GM12878 (cell line): ENCODE measurements around the gene COL1A1. TPM values are rescaled to one million over a fixed set of nuclear protein-coding genes. Genes with fewer than 3 reads are reported as not detected.

ENCODE experiments used
- DPF2 ChIP-seq: fragments of 450-650 bp; IDR thresholded peaks from 2 replicates; pipeline ENCODE4 v1.6.1; 2017; ENCODE audit warnings: mild to moderate bottlenecking
- EED ChIP-seq: sonication (generic); IDR thresholded peaks from 2 replicates; pipeline ENCODE4 v1.6.1; 2016; ENCODE audit warnings: antibody characterized with exemption, low read depth
- ESRRA ChIP-seq: IDR thresholded peaks from 2 replicates; pipeline ENCODE4 v1.6.1; 2012; ENCODE audit warnings: mild to moderate bottlenecking, low read length, improper control_type of control experiment
- MYC ChIP-seq: IDR thresholded peaks from 2 replicates; pipeline ENCODE4 v1.6.1; 2011; ENCODE audit warnings: mild to moderate bottlenecking, low read length, moderate library complexity, inconsistent platforms; ENCODE audit not compliant: insufficient read depth, insufficient replicate concordance, insufficient read length, severe bottlenecking
- NR2F1 ChIP-seq: fragments of 450-650 bp; conservative IDR thresholded peaks from 2 replicates; pipeline ENCODE4 v1.6.1; 2017; ENCODE audit warnings: mild to moderate bottlenecking
- PML ChIP-seq: IDR thresholded peaks from 2 replicates; pipeline ENCODE4 v1.6.1; 2012; ENCODE audit warnings: low read length, inconsistent platforms
- SMC3 ChIP-seq: IDR thresholded peaks from 2 replicates; pipeline ENCODE4 v1.6.1; 2011; ENCODE audit warnings: low read length, improper control_type of control experiment, borderline replicate concordance
- SRF ChIP-seq, 2 experiments: IDR thresholded peaks; 2 replicates each; pipeline ENCODE4 v1.6.1; 2011; ENCODE audit warnings: low read depth in 2 of 2, low read length in 2 of 2, mild to moderate bottlenecking in 1 of 2, moderate library complexity in 1 of 2
- SUZ12 ChIP-seq: fragments of 200-600 bp; sonication (generic); IDR thresholded peaks from one replicate; pipeline ENCODE4 v1.6.1; 2018; ENCODE audit warnings: antibody characterized with exemption, mild to moderate bottlenecking; ENCODE audit not compliant: unreplicated experiment
- TCF12 ChIP-seq: IDR thresholded peaks from 2 replicates; pipeline ENCODE4 v1.6.1; 2011; ENCODE audit warnings: low read depth, mild to moderate bottlenecking, low read length
- TCF7 ChIP-seq: IDR thresholded peaks from 2 replicates; pipeline ENCODE4 v1.6.1; 2014; ENCODE audit warnings: antibody characterized with exemption, borderline replicate concordance
- ZNF274 ChIP-seq: IDR thresholded peaks from one replicate; pipeline ENCODE4 v1.8.0; 2011; ENCODE audit not compliant: insufficient read length, insufficient read depth
- polyA plus RNA-seq, 11 experiments: library from polyadenylated mRNA; depleted of rRNA in 4 of 11; unstranded in 6 of 11; stranded (reverse) in 5 of 11; fragments of >200 nt; fragmentation: Nextera tagmentation in 4 of 11; fragmentation: Illumina TruSeq in 1 of 11; extraction: Ambion mirVana in 4 of 11; extraction: Trizol in 1 of 11; gene quantifications; 1 replicate in 1 of 11; 2 replicates in 10 of 11; pipeline versions ENCODE4 v1.2.1 to v1.2.3, GENCODE V29; 2011 to 2016; ENCODE audit warnings: inconsistent platforms in 2 of 11, missing spikeins in 2 of 11, low read depth in 1 of 11
- total RNA-seq, 4 experiments: library from RNA; depleted of rRNA in 3 of 4; stranded (reverse); fragments of >200 nt in 3 of 4; fragmentation: Illumina TruSeq in 1 of 4; extraction: Trizol in 1 of 4; gene quantifications; 2 replicates each; pipeline versions ENCODE4 v1.2.1 to v1.2.3, GENCODE V29; 2013 to 2021
- TF ChIP-seq, protein P1 (sequence below): fragments of 450-650 bp; formaldehyde crosslinking; IDR thresholded peaks from 2 replicates; pipeline ENCODE4 v1.4.0; 2022; ENCODE audit warnings: mild to moderate bottlenecking, moderate library complexity
- TF ChIP-seq, protein P2 (sequence below): IDR thresholded peaks from 2 replicates; pipeline ENCODE4 v1.6.1; 2012; ENCODE audit warnings: mild to moderate bottlenecking, low read depth, low read length
- TF ChIP-seq, protein P3 (sequence below): IDR thresholded peaks from 2 replicates; pipeline ENCODE4 v1.6.1; 2011; ENCODE audit warnings: low read depth, mild to moderate bottlenecking, low read length, moderate library complexity, borderline replicate concordance; ENCODE audit errors: extremely low read depth
- TF ChIP-seq, protein P4 (sequence below): fragments of 150-350 bp; IDR thresholded peaks from 2 replicates; pipeline ENCODE4 v1.6.1; 2014; ENCODE audit warnings: mild to moderate bottlenecking, low read depth, low read length
- TF ChIP-seq, protein P5 (sequence below): fragments of 450-650 bp; IDR thresholded peaks from 2 replicates; pipeline ENCODE4 v1.6.1; 2014; ENCODE audit warnings: mild to moderate bottlenecking
- TF ChIP-seq, protein P6 (sequence below): IDR thresholded peaks from 2 replicates; pipeline ENCODE4 v1.6.1; 2012; ENCODE audit warnings: low read depth, low read length, improper control_type of control experiment

COL1A1 gene
- total and polyA plus RNA-seq, 10 of the 15 experiments (the other 5 are each of a cell fraction or from before 2014, with no cell fraction given) = 0.18 to 7.7 (median 2.3) TPM

DNA sequence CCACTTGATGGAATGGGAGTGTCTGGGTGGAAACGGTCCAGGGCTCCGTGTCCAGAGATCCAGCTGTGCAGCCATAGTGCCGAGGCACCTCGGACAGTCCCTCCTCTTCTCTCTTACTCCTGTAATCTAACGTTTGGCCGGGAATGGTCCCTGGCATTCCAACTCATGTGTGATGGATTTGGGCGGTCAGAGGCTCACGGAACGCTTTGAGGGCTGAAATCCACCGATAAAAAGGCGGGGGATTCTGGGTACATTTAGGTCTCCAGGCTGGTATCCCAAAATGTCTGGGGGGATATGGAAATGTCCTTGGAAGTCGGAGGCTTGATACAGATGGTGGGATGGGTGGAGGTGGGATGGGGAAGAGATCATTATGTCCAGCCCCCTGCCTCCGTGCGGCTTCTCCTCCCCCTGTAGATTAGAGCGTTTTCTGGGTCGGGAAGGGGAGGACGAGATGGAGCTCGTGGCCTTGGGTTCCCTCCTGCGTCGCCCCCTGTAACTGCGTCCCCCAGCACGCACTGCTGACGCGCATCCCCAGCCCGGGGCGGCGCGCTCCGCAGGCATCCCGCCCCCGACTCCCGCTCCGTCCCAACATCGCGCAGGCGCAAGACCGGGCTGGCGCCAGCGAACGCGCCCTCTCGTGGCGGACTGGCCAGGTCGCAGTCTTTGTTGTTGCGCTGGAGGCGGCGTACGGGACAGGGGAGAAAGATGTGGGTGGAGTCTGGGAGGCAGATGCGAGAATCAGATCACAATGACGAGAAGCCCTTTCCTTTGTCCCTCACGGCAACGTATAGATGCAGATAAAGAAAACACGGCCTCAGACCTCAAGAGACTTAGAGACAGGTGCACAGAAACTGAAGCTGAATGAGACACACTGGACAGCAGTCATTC is 40.2 kb downstream of the COL1A1 start (continued):
- TF ChIP-seq, protein P1, sequence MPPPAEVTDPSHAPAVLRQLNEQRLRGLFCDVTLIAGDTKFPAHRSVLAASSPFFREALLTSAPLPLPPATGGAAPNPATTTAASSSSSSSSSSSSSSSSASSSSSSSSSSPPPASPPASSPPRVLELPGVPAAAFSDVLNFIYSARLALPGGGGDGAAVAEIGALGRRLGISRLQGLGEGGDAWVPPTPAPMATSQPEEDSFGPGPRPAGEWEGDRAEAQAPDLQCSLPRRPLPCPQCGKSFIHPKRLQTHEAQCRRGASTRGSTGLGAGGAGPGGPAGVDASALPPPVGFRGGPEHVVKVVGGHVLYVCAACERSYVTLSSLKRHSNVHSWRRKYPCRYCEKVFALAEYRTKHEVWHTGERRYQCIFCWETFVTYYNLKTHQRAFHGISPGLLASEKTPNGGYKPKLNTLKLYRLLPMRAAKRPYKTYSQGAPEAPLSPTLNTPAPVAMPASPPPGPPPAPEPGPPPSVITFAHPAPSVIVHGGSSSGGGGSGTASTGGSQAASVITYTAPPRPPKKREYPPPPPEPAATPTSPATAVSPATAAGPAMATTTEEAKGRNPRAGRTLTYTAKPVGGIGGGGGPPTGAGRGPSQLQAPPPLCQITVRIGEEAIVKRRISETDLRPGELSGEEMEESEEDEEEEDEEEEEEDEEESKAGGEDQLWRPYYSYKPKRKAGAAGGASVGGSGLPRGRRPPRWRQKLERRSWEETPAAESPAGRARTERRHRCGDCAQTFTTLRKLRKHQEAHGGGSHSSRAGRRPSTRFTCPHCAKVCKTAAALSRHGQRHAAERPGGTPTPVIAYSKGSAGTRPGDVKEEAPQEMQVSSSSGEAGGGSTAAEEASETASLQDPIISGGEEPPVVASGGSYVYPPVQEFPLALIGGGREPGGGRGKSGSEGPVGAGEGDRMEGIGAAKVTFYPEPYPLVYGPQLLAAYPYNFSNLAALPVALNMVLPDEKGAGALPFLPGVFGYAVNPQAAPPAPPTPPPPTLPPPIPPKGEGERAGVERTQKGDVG (CRISPR knock-in tag) = no peak
- TF ChIP-seq, protein P2, sequence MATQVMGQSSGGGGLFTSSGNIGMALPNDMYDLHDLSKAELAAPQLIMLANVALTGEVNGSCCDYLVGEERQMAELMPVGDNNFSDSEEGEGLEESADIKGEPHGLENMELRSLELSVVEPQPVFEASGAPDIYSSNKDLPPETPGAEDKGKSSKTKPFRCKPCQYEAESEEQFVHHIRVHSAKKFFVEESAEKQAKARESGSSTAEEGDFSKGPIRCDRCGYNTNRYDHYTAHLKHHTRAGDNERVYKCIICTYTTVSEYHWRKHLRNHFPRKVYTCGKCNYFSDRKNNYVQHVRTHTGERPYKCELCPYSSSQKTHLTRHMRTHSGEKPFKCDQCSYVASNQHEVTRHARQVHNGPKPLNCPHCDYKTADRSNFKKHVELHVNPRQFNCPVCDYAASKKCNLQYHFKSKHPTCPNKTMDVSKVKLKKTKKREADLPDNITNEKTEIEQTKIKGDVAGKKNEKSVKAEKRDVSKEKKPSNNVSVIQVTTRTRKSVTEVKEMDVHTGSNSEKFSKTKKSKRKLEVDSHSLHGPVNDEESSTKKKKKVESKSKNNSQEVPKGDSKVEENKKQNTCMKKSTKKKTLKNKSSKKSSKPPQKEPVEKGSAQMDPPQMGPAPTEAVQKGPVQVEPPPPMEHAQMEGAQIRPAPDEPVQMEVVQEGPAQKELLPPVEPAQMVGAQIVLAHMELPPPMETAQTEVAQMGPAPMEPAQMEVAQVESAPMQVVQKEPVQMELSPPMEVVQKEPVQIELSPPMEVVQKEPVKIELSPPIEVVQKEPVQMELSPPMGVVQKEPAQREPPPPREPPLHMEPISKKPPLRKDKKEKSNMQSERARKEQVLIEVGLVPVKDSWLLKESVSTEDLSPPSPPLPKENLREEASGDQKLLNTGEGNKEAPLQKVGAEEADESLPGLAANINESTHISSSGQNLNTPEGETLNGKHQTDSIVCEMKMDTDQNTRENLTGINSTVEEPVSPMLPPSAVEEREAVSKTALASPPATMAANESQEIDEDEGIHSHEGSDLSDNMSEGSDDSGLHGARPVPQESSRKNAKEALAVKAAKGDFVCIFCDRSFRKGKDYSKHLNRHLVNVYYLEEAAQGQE = no peak
- TF ChIP-seq, protein P3, sequence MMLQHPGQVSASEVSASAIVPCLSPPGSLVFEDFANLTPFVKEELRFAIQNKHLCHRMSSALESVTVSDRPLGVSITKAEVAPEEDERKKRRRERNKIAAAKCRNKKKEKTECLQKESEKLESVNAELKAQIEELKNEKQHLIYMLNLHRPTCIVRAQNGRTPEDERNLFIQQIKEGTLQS = no peak
- TF ChIP-seq TCF7 (no peak), ESRRA (no peak), SMC3 (peak; percentile 93), TCF12 (0 out of 2 replicates have a peak, but pooled peaks have one; percentile 17), MYC (no peak), DPF2 (no peak), NR2F1 (no peak), SUZ12 (no peak), ZNF274 (no peak), EED (no peak), SRF (IDR thresholded peaks at IDR 0.05; ENCODE audit: low read depth in 2 of 2, low read length in 2 of 2) (no peak), PML (no peak)
- TF ChIP-seq, protein P4, sequence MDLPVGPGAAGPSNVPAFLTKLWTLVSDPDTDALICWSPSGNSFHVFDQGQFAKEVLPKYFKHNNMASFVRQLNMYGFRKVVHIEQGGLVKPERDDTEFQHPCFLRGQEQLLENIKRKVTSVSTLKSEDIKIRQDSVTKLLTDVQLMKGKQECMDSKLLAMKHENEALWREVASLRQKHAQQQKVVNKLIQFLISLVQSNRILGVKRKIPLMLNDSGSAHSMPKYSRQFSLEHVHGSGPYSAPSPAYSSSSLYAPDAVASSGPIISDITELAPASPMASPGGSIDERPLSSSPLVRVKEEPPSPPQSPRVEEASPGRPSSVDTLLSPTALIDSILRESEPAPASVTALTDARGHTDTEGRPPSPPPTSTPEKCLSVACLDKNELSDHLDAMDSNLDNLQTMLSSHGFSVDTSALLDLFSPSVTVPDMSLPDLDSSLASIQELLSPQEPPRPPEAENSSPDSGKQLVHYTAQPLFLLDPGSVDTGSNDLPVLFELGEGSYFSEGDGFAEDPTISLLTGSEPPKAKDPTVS = peak; percentile 33; the same call in 1 of the 2 replicates
- TF ChIP-seq, protein P5, sequence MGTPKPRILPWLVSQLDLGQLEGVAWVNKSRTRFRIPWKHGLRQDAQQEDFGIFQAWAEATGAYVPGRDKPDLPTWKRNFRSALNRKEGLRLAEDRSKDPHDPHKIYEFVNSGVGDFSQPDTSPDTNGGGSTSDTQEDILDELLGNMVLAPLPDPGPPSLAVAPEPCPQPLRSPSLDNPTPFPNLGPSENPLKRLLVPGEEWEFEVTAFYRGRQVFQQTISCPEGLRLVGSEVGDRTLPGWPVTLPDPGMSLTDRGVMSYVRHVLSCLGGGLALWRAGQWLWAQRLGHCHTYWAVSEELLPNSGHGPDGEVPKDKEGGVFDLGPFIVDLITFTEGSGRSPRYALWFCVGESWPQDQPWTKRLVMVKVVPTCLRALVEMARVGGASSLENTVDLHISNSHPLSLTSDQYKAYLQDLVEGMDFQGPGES = 0 out of 2 replicates have a peak, but pooled peaks have one; percentile 11
- TF ChIP-seq, protein P6, sequence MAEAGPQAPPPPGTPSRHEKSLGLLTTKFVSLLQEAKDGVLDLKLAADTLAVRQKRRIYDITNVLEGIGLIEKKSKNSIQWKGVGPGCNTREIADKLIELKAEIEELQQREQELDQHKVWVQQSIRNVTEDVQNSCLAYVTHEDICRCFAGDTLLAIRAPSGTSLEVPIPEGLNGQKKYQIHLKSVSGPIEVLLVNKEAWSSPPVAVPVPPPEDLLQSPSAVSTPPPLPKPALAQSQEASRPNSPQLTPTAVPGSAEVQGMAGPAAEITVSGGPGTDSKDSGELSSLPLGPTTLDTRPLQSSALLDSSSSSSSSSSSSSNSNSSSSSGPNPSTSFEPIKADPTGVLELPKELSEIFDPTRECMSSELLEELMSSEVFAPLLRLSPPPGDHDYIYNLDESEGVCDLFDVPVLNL = 0 out of 2 replicates have a peak, but pooled peaks have one; percentile 19
